HG02885 (cell line): ENCODE measurements around the gene SCNN1G.
"Not testable (repeated sequence)": the region's sequence is repeated elsewhere in the genome, so short reads cannot be mapped to it uniquely, and the experiment has no call there.

Source experiments
- ATAC-seq: cut with Tn5 transposase; IDR thresholded peaks from one replicate; pipeline ENCODE4 v1.9.1; 2021; ENCODE audit warnings: mild to moderate bottlenecking; ENCODE audit not compliant: unreplicated experiment, poor library complexity

The SCNN1G gene

GRCh38 chr16:23182679-23183542 is at the start of gene SCNN1G:
Gene SCNN1G, plus strand, starts transcription at chr16:23182745. Its CDS starts 3,527 bp downstream, at chr16:23186272.
- ATAC-seq = peak; percentile 14

- no peak for ATAC-seq
Measured at GRCh38 chr16:23132775-23133463, 49.6 kb upstream of the SCNN1G start.

- ATAC-seq = no peak
Measured at GRCh38 chr16:23134274-23134673, 48.3 kb upstream of the SCNN1G start.

GRCh38 chr16:23137256-23137655 is 45.3 kb upstream of the SCNN1G start:
- no peak for ATAC-seq

GRCh38 chr16:23137818-23138217 is 44.7 kb upstream of the SCNN1G start:
- ATAC-seq = no peak

GRCh38 chr16:23140107-23140506 is 42.4 kb upstream of the SCNN1G start:
- no peak for ATAC-seq

- no peak for ATAC-seq
Measured at GRCh38 chr16:23141033-23141432, 41.5 kb upstream of the SCNN1G start.

- ATAC-seq = no peak
Measured at GRCh38 chr16:23141500-23141899, 41.0 kb upstream of the SCNN1G start.

- ATAC-seq = no peak
Measured at GRCh38 chr16:23141959-23142740, 40.4 kb upstream of the SCNN1G start.

GRCh38 chr16:23143391-23143790 is 39.2 kb upstream of the SCNN1G start:
- no peak for ATAC-seq

GRCh38 chr16:23144393-23144792 is 38.2 kb upstream of the SCNN1G start:
- not testable (repeated sequence) for ATAC-seq

- ATAC-seq = no peak
Measured at GRCh38 chr16:23145186-23145585, 37.4 kb upstream of the SCNN1G start.

- no peak for ATAC-seq
Measured at GRCh38 chr16:23145608-23146007, 36.9 kb upstream of the SCNN1G start.

- ATAC-seq = no peak
Measured at GRCh38 chr16:23146877-23147601, 35.5 kb upstream of the SCNN1G start.

- no peak for ATAC-seq
Measured at GRCh38 chr16:23147666-23148065, 34.9 kb upstream of the SCNN1G start.

GRCh38 chr16:23148166-23148512 is 34.4 kb upstream of the SCNN1G start:
- no peak for ATAC-seq

GRCh38 chr16:23148513-23149266 is 33.9 kb upstream of the SCNN1G start:
- ATAC-seq = peak; percentile 45

- ATAC-seq = peak; percentile 95
Measured at GRCh38 chr16:23149267-23149992, 33.1 kb upstream of the SCNN1G start, which contains the start of gene USP31. Gene USP31, minus strand, starts transcription at chr16:23149452. Its CDS starts 182 bp downstream, at chr16:23149270.

GRCh38 chr16:23149993-23150364 is 32.6 kb upstream of the SCNN1G start:
- ATAC-seq = no peak
